Activated CD8-positive, alpha-beta T cell treated with anti-CD3 and anti-CD28 coated beads for 36 hours (primary cell): ENCODE data around the gene NEK2. TPM values are rescaled to one million over a fixed set of nuclear protein-coding genes. Genes with fewer than 3 reads are reported as not detected.

Source experiments
- ATAC-seq: fragments of 200-7000 bp; cut with Tn5 transposase; one replicate; pipeline ENCODE4 v1.10.0; 2021; ENCODE audit warnings: mild to moderate bottlenecking, moderate library complexity
- CTCF ChIA-PET: fragments of 350-600 bp; sonication (Branson Sonifier 250); formaldehyde crosslinking; loops from one replicate; lab custom pipeline; 2021; ENCODE audit warnings: antibody characterized with exemption; lab: Charles Lee
- POLR2A ChIA-PET: fragments of 350-600 bp; sonication (Branson Sonifier 250); formaldehyde crosslinking; loops from one replicate; lab custom pipeline; 2021; ENCODE audit warnings: antibody characterized with exemption; lab: Charles Lee
- DNase-seq: peaks from one replicate; pipeline ENCODE4 v3.0.0-alpha.2; 2020
- H3K27ac Mint-ChIP-seq: one replicate; pipeline ENCODE4 v1.8.0; 2021; ENCODE audit warnings: mild to moderate bottlenecking, mixed read lengths
- H3K27me3 Mint-ChIP-seq: one replicate; pipeline ENCODE4 v1.8.0; 2021; ENCODE audit warnings: mixed read lengths
- H3K36me3 Mint-ChIP-seq: one replicate; pipeline ENCODE4 v1.8.0; 2021; ENCODE audit warnings: low read depth, mixed read lengths
- H3K4me1 Mint-ChIP-seq: one replicate; pipeline ENCODE4 v1.8.0; 2021; ENCODE audit warnings: low read depth, mixed read lengths
- H3K4me3 Mint-ChIP-seq: one replicate; pipeline ENCODE4 v1.8.0; 2021; ENCODE audit warnings: mild to moderate bottlenecking, moderate library complexity, mixed read lengths
- H3K9me3 Mint-ChIP-seq: one replicate; pipeline ENCODE4 v1.8.0; 2021; ENCODE audit warnings: mixed read lengths
- intact Hi-C: fragments of 100-400 bp; cut with micrococcal nuclease; formaldehyde crosslinking; loops from one replicate; pipeline ENCODE4 v1.10.0; 2022
- total RNA-seq, 2 experiments: library from RNA; stranded (reverse); gene quantifications; one replicate each; pipeline ENCODE4 v1.2.3, GENCODE V29; 2021
- TF ChIP-seq, protein P1 (sequence below): fragments of 200-600 bp; IDR thresholded peaks from one replicate; pipeline ENCODE4 v1.8.0; 2022; ENCODE audit warnings: antibody characterized with exemption, mild to moderate bottlenecking

Gene NEK2
- total RNA-seq, 2 experiments from 2014 or later, result 29.9 to 30.0 TPM

DNA sequence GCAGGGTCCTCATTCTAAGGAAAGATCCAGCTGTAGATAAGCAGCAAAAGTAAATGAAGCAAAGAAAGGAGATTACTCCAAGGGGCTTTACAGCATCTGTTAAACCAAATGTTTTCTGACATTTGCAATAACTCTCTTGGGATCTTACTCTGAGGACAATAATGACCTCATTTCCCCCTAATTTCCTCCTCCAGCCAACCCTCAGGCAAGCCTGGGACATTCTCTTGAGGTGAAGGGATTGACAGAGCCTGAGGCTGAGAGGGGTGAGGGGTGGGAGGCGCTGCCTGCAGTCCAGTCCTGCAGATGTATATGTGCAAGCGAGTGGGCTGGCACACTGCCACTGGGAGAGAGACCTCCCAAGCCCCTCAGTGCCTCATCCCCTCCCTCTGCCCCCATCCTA, 40.5 kb upstream of the NEK2 start:
- Mint-ChIP-seq H3K27me3 (no peaks in the 10 kb centered on the region), H3K36me3 (no peaks in the 10 kb centered on the region), H3K4me1 (no peaks in the 10 kb centered on the region), H3K9me3 (peaks cover 4% of the 10 kb centered on the region), H3K4me3 (no peak overlapping the region), H3K27ac (no peak overlapping the region)
- no peak for DNase-seq
- TF ChIP-seq, protein P1, sequence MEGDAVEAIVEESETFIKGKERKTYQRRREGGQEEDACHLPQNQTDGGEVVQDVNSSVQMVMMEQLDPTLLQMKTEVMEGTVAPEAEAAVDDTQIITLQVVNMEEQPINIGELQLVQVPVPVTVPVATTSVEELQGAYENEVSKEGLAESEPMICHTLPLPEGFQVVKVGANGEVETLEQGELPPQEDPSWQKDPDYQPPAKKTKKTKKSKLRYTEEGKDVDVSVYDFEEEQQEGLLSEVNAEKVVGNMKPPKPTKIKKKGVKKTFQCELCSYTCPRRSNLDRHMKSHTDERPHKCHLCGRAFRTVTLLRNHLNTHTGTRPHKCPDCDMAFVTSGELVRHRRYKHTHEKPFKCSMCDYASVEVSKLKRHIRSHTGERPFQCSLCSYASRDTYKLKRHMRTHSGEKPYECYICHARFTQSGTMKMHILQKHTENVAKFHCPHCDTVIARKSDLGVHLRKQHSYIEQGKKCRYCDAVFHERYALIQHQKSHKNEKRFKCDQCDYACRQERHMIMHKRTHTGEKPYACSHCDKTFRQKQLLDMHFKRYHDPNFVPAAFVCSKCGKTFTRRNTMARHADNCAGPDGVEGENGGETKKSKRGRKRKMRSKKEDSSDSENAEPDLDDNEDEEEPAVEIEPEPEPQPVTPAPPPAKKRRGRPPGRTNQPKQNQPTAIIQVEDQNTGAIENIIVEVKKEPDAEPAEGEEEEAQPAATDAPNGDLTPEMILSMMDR, result no peak
- ATAC-seq, result no peak
- POLR2A ChIA-PET, result no interaction called here
- CTCF ChIA-PET, result interaction anchor here (2.2 kb wide), 1 partner anchor 18 kb away, joined by 7 read pairs; no protein-coding TSS in a partner anchor
- intact Hi-C loops, result no loop called here

DNA sequence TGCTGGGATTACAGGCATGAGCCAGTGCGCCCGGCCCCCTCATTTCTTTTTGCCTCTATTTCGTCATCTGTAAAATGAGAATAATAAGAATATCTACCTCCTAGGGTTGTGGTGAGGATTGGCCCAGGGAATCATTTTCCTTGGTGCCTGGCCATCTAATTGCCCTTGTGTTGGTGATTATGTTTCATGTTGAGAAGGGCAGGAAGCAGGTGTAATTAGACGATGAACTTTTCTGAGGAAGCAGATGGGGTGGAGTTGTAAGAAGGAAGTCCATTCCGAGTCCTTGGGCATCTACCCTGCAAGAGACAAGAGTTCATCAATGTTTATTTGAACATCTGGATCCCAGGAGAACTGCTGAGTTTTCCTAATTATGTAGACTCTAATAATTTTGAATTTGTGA, 38.7 kb upstream of the NEK2 start:
- Mint-ChIP-seq H3K4me1 (no peaks in the 10 kb centered on the region), H3K27ac (no peak overlapping the region), H3K27me3 (no peaks in the 10 kb centered on the region), H3K36me3 (no peaks in the 10 kb centered on the region), H3K9me3 (peaks cover 4% of the 10 kb centered on the region), H3K4me3 (no peak overlapping the region)
- TF ChIP-seq, protein P1, result no peak
- intact Hi-C loops, result no loop called here
- DNase-seq, result no peak
- ChIA-PET CTCF (no interaction called here), POLR2A (no interaction called here)
- no peak for ATAC-seq

DNA sequence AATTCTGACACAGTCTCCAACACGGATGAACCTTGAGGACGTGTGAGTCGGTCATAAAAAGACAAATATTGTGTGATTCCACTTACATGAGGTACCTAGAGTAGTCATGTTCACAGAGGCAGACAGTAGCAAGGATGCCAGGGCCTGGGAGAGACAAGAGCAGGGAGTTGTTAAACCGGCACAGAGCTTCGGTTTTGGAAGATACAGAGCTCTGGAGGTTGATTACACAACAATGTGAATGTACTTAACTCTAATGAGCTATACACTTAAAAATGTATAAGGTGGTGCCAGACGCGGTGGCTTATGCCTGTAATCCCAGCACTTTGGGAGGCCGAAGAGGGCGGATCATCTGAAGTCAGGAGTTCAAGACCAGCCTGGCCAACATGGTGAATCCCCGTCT, 37.8 kb upstream of the NEK2 start:
- intact Hi-C loops, result no loop called here
- Mint-ChIP-seq H3K27ac (no peak overlapping the region), H3K36me3 (no peaks in the 10 kb centered on the region), H3K4me3 (no peak overlapping the region), H3K27me3 (no peaks in the 10 kb centered on the region), H3K4me1 (no peaks in the 10 kb centered on the region), H3K9me3 (peaks cover 4% of the 10 kb centered on the region)
- CTCF ChIA-PET, result interaction anchor here (1.1 kb wide), 1 partner anchor 14 kb away, joined by 3 read pairs; no protein-coding TSS in a partner anchor
- DNase-seq (no peak), ATAC-seq (no peak)
- TF ChIP-seq, protein P1, result no peak
- POLR2A ChIA-PET, result no interaction called here

DNA sequence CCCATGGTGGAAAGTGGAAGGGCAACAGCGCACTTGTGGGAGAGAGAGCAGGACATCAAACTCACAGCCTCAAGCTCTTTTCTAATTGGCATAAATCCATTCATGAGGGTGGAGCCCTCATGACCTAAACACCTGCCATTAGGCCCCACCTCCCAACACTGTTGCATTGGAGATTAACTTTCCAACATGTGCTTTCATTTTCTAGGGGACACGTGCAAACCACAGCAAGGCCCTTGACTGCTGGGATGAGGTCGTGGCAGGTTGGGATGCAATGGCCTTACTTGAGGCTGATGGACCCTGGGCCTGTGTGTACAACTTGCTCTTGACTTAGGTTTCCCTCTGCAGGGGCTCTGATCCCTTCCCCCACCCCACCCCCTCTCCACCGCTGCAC, 35.9 kb upstream of the NEK2 start:
- DNase-seq (no peak), ATAC-seq (no peak)
- no peaks in the 10 kb centered on the region for H3K27me3 Mint-ChIP-seq
- intact Hi-C loops, result no loop called here
- H3K4me3 Mint-ChIP-seq, result no peak overlapping the region
- H3K4me1 Mint-ChIP-seq, result no peaks in the 10 kb centered on the region
- H3K36me3 Mint-ChIP-seq, result no peaks in the 10 kb centered on the region
- H3K27ac Mint-ChIP-seq, result no peak overlapping the region
- ChIA-PET CTCF (interaction anchor here (3.7 kb wide), 1 partner anchor 12 kb away, joined by 29 read pairs; no protein-coding TSS in a partner anchor), POLR2A (interaction anchor here (0.9 kb wide), 1 partner anchor 19 kb away, joined by 3 read pairs; no protein-coding TSS in a partner anchor)
- TF ChIP-seq, protein P1, result no peak
- H3K9me3 Mint-ChIP-seq, result no peaks in the 10 kb centered on the region

DNA sequence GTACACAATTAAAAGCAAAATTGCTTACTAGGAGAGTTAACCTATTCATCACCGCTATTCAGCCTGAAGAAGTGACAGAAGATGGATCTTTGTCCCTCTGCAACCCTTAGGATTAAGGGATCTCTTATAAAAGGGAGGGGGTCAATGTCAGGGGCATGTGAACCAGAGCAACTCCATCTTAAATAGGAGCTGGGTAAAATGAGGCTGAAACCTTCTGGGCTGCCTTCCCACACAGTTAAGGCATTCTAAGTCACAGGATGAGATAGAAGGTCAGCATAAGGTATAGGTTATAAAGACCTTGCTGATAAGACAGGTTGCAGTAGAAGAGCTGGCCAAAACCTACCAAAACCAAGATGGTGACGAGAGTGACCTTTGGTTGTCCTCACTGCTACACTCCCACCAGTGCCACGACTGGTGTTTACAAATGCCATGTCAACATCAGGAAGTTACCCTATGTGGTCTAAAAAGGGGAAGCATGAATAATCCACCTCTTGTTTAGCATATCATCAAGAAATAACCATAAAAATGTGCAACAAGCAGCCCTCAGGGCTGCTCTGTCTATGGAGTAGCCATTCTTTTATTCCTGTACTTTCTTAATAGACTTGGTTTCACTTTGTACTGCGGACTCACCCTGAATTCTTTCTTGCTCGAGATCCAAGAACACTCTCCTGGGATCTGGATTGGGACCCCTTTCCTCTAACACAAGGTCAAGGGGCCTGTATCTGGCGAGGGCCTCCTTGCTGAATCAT, 35.3 kb upstream of the NEK2 start:
- Mint-ChIP-seq H3K27ac (no peak overlapping the region), H3K4me1 (no peaks in the 10 kb centered on the region), H3K9me3 (no peaks in the 10 kb centered on the region), H3K4me3 (no peak overlapping the region), H3K27me3 (no peaks in the 10 kb centered on the region), H3K36me3 (no peaks in the 10 kb centered on the region)
- ChIA-PET POLR2A (no interaction called here), CTCF (interaction anchor here (3.7 kb wide), 1 partner anchor 12 kb away, joined by 29 read pairs; no protein-coding TSS in a partner anchor)
- DNase-seq (no peak), ATAC-seq (no peak)
- intact Hi-C loops, result no loop called here
- TF ChIP-seq, protein P1, result no peak
